Heart right ventricle (tissue), 16 donors: Measurements from ENCODE around the gene TPCN1. TPM values are rescaled to one million over a fixed set of nuclear protein-coding genes. Genes with fewer than 3 reads are reported as not detected.

ENCODE experiments used
- ATAC-seq, 8 donors: fragments of 200-7000 bp; cut with Tn5 transposase; one replicate each; pipeline ENCODE4 v1.9.1; 2020; ENCODE audit warnings: mild to moderate bottlenecking in 8 of 8, moderate library complexity in 8 of 8, moderate number of reproducible peaks in 1 of 8
- DNase-seq, 2 donors: peaks; one replicate each; pipeline ENCODE4 v3.0.0-alpha.2; 2020
- H3K27ac ChIP-seq, 10 donors: fragments of 200-600 bp; sonication (generic) in 2 of 10; one replicate each; pipeline versions ENCODE4 v1.5.0 to v1.8.0; 2020 to 2022; ENCODE audit warnings: mild to moderate bottlenecking in 3 of 10
- H3K27me3 ChIP-seq, 7 donors: fragments of 200-600 bp; one replicate each; pipeline ENCODE4 v1.8.0; 2021 to 2022; ENCODE audit warnings: mild to moderate bottlenecking in 2 of 7
- H3K36me3 ChIP-seq, 9 donors: fragments of 200-600 bp; sonication (generic) in 1 of 9; one replicate each; pipeline versions ENCODE4 v1.5.0 to v1.8.0; 2020 to 2022; ENCODE audit warnings: mild to moderate bottlenecking in 2 of 9
- H3K4me1 ChIP-seq, 9 donors: fragments of 200-600 bp; sonication (generic) in 1 of 9; one replicate each; pipeline versions ENCODE4 v1.5.0 to v1.8.0; 2020 to 2022; ENCODE audit warnings: mild to moderate bottlenecking in 4 of 9
- H3K4me3 ChIP-seq, 10 donors: fragments of 200-600 bp; sonication (generic) in 2 of 10; one replicate each; pipeline versions ENCODE4 v1.5.0 to v1.8.0; 2020 to 2022; ENCODE audit warnings: mild to moderate bottlenecking in 7 of 10, moderate library complexity in 2 of 10
- H3K9me3 ChIP-seq, 11 donors: fragments of 200-600 bp in 10 of 11; sonication (generic) in 2 of 11; one replicate each; pipeline versions ENCODE4 v1.5.0 to v1.8.0; 2013 to 2022; ENCODE audit warnings: mild to moderate bottlenecking in 2 of 11, control low read depth in 1 of 11, moderate library complexity in 1 of 11
- WGBS, 2 donors: extraction: QIAGEN DNeasy Blood & Tissue Kit; methylation state at CpG; one replicate each; pipeline ENCODE4 v1.1.7; 2013; ENCODE audit warnings: inconsistent platforms in 1 of 2; 5-methylcytosine and 5-hydroxymethylcytosine counted together
- intact Hi-C, 10 donors: fragments of 100-400 bp; cut with DNase I; formaldehyde crosslinking; loops; one replicate each; pipeline versions ENCODE4 v1.11.1 to v1.14.2; 2022
- polyA plus RNA-seq, 2 donors: library from polyadenylated mRNA; stranded (reverse); fragments of 200-250 nt; gene quantifications; one replicate each; pipeline ENCODE4 v1.2.3, GENCODE V29; 2013
- total RNA-seq, 10 donors: library from RNA; stranded (reverse); fragmentation: NEBNext Ultra II Directional in 3 of 10; extraction: Animal tissue kit (Norgen Biotek cat#: 25700) in 3 of 10; gene quantifications; one replicate each; pipeline versions ENCODE4 v1.2.1 to v1.2.4, GENCODE V29; 2021 to 2023
- TF ChIP-seq, protein P1 (sequence below), 9 donors: fragments of 200-600 bp; sonication (generic) in 2 of 9; IDR thresholded peaks; one replicate each; pipeline versions ENCODE4 v1.5.0 to v1.8.0; 2021 to 2022; ENCODE audit warnings: antibody characterized with exemption in 9 of 9, mild to moderate bottlenecking in 5 of 9, moderate library complexity in 1 of 9
- donor health status: Arrhythmogenic right ventricular cardiomyopathy.
- donor health status: ischemic (EF 13 %, LVEDD 7.1; RV severe dilation, severe dysfunction).
- donor health status: healthy with polysubstance abuse.
- donor health status: DM: no; HTN: yes; CAD: no.
- donor health status: DM: no; HTN: no; CAD: no.
- donor health status: ischemic (EF 25% LVEDD 6.9; RV normal size, moderate dysfunction).
- donor health status: ischemic (EF 25% LVEDD 5.7; RV mildly dilated, moderate dysfunction).
- donor health status: healthy.
- donor health status: DM: yes; HTN: yes; CAD: no.
- donor health status: Ischemic cardiomyopathy.
- donor health status: ischemic (EF 35%, LVEDD 5.7; RV mildly dilated, moderate dysfunction).
- donor health status: nonischemic (EF 11% LVEDD 7.7; RV severe dilation, severe dysfunction).
- donor health status: DM: yes; HTN: yes; CAD: no.
- donor health status: PGD.
- donor health status: ischemic (EF 29% LVEDD 5.4; RV normal size, mild dysfunction).
- donor health status: nonischemic (EF 23%, LVEDD 6.1; RV moderate dilation, normal function).

The TPCN1 gene
- total and polyA plus RNA-seq, 12 donors = 16.4 to 163 (median 127) TPM

DNA sequence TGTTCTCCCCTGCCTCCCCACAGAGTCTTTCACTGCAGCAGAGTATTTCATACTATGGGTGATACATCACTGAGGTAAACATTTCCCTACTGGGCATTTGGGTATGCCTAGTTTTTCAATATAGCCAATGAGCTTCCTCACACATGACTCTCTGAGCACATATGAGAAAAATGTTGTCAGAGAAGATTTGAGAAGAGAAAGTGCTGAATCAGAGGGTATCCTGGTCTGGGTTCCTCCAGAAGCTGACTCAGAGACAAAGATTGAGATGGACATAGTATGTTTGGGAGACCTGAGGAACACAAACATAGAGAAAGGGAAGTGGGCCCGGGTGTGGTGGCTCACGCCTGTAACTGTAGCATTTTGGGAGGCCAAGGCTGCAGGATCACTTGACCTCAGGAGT, 101.1 kb downstream of the TPCN1 start:
- TF ChIP-seq, protein P1, sequence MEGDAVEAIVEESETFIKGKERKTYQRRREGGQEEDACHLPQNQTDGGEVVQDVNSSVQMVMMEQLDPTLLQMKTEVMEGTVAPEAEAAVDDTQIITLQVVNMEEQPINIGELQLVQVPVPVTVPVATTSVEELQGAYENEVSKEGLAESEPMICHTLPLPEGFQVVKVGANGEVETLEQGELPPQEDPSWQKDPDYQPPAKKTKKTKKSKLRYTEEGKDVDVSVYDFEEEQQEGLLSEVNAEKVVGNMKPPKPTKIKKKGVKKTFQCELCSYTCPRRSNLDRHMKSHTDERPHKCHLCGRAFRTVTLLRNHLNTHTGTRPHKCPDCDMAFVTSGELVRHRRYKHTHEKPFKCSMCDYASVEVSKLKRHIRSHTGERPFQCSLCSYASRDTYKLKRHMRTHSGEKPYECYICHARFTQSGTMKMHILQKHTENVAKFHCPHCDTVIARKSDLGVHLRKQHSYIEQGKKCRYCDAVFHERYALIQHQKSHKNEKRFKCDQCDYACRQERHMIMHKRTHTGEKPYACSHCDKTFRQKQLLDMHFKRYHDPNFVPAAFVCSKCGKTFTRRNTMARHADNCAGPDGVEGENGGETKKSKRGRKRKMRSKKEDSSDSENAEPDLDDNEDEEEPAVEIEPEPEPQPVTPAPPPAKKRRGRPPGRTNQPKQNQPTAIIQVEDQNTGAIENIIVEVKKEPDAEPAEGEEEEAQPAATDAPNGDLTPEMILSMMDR (IDR thresholded peaks at IDR 0.05) = no peak
- intact Hi-C loops = no loop called here
- no peak for ATAC-seq
- Histone ChIP-seq H3K27ac (no peak overlapping the region), H3K27me3 (no peaks in the 10 kb centered on the region), H3K4me3 (no peak overlapping the region), H3K9me3 (peaks cover 0 to 12% (median 0%) of the 10 kb centered on the region in 11 donors), H3K4me1 (peaks cover 2 to 18% (median 13%) of the 10 kb centered on the region in 9 donors), H3K36me3 (peaks cover 0 to 58% (median 20%) of the 10 kb centered on the region in 9 donors)
- DNase-seq = no peak
- 96 to 98% methylated on average over 2 of the region's 2 CpGs for WGBS, 2 donors

DNA sequence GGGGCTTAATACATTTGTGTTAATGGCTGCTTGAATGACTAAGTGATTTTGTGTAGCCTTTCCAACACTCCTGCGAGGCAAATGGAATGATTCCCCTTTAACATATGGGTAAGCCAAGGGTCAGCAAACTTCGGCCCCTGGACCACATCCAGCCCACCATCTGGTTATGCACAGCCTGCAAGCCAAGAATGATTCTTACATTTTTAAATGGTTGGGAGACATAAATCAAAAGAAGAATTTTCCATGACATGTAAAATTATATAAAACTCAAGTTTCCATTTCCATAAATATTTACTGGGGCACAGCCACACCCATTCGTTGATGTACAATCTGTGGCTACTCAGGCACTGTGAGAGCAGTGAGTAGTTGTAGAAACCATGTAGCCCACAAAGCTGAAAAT, 104.7 kb downstream of the TPCN1 start:
- WGBS, 2 donors = 53% methylated on average over 3 of the region's 3 CpGs
- peak in 7 of 8 donors; percentile 29 to 81 (median 62) for ATAC-seq

DNA sequence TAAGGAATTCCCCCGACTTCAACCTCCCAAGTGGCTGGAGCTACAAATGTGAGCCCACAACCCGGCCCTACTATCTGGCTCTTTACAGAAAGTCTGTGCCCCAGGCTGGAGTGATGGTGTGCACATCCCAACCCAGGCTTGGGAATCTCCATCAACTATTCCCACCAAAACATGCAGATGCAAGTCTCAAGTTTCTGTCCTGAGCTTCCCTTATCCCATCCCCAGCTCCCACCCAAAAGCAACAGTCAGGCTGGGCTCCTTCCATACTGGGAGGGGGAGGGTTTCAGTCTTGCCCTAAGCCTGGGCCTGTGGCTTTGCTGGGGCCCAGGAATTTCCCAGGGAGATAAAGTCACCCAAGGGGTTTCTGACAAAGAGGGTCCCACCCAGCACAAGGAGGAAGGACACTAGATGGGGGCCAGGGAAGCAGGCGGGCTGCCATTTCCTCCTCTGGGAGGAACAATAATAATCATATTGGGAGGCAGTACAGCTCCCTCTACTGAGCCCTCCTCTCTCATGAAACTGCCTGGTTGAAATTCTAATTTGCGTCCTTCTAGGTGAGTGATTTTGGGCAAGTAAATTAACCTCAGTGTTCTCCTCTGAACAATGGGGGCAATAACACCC, 105.6 kb downstream of the TPCN1 start:
- Histone ChIP-seq H3K4me3 (no peak overlapping the region), H3K36me3 (peaks cover 0 to 51% (median 7%) of the 10 kb centered on the region in 9 donors), H3K4me1 (peaks cover 2 to 45% (median 23%) of the 10 kb centered on the region in 9 donors), H3K9me3 (peaks cover 0 to 4% (median 0%) of the 10 kb centered on the region in 11 donors), H3K27ac (peak overlapping the region in 9 of 10 donors; percentile 25 to 72 (median 63)), H3K27me3 (no peaks in the 10 kb centered on the region)
- TF ChIP-seq, protein P1 (IDR thresholded peaks at IDR 0.05) = peak in 5 of 9 donors; percentile 10 to 45 (median 31)
- intact Hi-C loops = no loop called here
- peak in 6 of 8 donors; percentile 49 to 65 (median 62) for ATAC-seq
- 49 to 71% methylated on average over 4 of the region's 4 CpGs for WGBS, 2 donors
- no peak for DNase-seq

More for the DNA sequence above, 104.7 kb downstream of the TPCN1 start:
- TF ChIP-seq, protein P1 (IDR thresholded peaks at IDR 0.05) = no peak
- intact Hi-C loops = no loop called here
- DNase-seq = peak; percentile 64 to 68
- peaks cover 0 to 51% (median 3%) of the 10 kb centered on the region in 9 donors for H3K36me3 ChIP-seq
- H3K27me3 ChIP-seq = no peaks in the 10 kb centered on the region
- no peak overlapping the region for H3K4me3 ChIP-seq
- peaks cover 0 to 12% (median 0%) of the 10 kb centered on the region in 11 donors for H3K9me3 ChIP-seq
- peak overlapping the region in 8 of 10 donors; percentile 15 to 72 (median 64) for H3K27ac ChIP-seq
- peaks cover 2 to 45% (median 23%) of the 10 kb centered on the region in 9 donors for H3K4me1 ChIP-seq

DNA sequence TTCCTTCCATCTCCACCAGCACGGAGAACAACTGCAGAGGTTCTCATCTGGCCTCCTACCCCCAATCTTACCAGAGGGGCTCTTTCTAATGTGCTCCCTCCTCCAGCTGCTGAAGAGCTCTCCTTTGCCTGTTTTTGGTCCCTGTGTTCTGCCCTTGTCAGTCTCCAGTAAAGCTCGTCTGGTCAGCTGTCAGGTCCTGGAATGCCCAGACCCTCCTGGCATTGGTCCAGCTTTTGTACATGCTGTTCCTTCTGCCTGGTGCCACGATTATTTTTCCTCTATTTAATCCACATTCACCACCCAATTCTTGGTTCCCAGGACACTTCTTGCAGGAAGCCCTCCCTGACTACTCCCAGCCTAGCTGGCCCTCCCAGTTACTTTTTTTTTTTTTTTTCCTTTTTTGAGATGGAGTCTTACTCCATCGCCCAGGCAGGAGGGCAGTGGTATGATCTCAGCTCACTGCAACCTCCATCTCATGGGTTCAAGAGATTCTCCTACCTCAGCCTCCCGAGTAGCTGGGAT, 107.2 kb downstream of the TPCN1 start:
- DNase-seq (no peak), ATAC-seq (no peak)
- no peaks in the 10 kb centered on the region for H3K9me3 ChIP-seq
- no peaks in the 10 kb centered on the region for H3K27me3 ChIP-seq
- intact Hi-C loops = no loop called here
- TF ChIP-seq, protein P1 (IDR thresholded peaks at IDR 0.05) = no peak
- 75 to 78% methylated on average over 5 of the region's 5 CpGs for WGBS, 2 donors
- no peak overlapping the region for H3K4me3 ChIP-seq
- H3K4me1 ChIP-seq = peaks cover 2 to 53% (median 30%) of the 10 kb centered on the region in 9 donors
- peaks cover 0 to 50% (median 12%) of the 10 kb centered on the region in 9 donors for H3K36me3 ChIP-seq
- H3K27ac ChIP-seq = peak overlapping the region in 1 of 10 donors; percentile 72
